ENCODE data around the gene MRPL1. TPM values are rescaled to one million over a fixed set of nuclear protein-coding genes. Genes with fewer than 3 reads are reported as not detected.

Gene MRPL1
- total and polyA plus RNA-seq, 2 of the 13 experiments (the other 11 are each of a cell fraction or from before 2014, with no cell fraction given): 23.3 to 61.5 TPM

DNA sequence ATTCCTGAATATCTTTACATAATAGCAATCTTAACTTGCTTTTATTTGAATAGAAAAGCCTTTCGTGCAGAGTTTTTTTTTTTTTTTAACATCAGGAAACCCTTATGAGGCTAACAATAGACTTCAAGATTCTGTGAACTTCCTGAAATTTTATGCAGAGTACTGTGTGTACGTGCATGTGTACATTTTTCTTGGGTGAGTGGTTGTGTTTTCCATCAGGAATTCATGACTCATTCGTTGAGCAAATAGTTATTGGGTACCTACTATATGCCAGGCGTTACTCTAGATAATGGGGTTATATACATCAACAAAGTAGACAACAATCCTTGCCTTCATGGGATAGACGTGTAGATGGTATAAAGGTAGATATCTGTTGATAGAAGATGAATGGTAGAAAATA lies 59.1 kb downstream of the MRPL1 start (continued):
- TF ChIP-seq, protein P1, sequence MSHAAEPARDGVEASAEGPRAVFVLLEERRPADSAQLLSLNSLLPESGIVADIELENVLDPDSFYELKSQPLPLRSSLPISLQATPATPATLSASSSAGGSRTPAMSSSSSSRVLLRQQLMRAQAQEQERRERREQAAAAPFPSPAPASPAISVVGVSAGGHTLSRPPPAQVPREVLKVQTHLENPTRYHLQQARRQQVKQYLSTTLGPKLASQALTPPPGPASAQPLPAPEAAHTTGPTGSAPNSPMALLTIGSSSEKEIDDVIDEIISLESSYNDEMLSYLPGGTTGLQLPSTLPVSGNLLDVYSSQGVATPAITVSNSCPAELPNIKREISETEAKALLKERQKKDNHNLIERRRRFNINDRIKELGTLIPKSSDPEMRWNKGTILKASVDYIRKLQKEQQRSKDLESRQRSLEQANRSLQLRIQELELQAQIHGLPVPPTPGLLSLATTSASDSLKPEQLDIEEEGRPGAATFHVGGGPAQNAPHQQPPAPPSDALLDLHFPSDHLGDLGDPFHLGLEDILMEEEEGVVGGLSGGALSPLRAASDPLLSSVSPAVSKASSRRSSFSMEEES (CRISPR knock-in tag; IDR thresholded peaks at IDR 0.05): no peak
- TF ChIP-seq, protein P2, sequence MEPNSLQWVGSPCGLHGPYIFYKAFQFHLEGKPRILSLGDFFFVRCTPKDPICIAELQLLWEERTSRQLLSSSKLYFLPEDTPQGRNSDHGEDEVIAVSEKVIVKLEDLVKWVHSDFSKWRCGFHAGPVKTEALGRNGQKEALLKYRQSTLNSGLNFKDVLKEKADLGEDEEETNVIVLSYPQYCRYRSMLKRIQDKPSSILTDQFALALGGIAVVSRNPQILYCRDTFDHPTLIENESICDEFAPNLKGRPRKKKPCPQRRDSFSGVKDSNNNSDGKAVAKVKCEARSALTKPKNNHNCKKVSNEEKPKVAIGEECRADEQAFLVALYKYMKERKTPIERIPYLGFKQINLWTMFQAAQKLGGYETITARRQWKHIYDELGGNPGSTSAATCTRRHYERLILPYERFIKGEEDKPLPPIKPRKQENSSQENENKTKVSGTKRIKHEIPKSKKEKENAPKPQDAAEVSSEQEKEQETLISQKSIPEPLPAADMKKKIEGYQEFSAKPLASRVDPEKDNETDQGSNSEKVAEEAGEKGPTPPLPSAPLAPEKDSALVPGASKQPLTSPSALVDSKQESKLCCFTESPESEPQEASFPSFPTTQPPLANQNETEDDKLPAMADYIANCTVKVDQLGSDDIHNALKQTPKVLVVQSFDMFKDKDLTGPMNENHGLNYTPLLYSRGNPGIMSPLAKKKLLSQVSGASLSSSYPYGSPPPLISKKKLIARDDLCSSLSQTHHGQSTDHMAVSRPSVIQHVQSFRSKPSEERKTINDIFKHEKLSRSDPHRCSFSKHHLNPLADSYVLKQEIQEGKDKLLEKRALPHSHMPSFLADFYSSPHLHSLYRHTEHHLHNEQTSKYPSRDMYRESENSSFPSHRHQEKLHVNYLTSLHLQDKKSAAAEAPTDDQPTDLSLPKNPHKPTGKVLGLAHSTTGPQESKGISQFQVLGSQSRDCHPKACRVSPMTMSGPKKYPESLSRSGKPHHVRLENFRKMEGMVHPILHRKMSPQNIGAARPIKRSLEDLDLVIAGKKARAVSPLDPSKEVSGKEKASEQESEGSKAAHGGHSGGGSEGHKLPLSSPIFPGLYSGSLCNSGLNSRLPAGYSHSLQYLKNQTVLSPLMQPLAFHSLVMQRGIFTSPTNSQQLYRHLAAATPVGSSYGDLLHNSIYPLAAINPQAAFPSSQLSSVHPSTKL (CRISPR knock-in tag; IDR thresholded peaks at IDR 0.05): peak; percentile 89
- TF ChIP-seq SKI (IDR thresholded peaks at IDR 0.05; ENCODE audit: partially characterized antibody) (peak; percentile 15), BORCS8-MEF2B (CRISPR knock-in tag; IDR thresholded peaks at IDR 0.05) (no peak), SPEN (CRISPR knock-in tag; IDR thresholded peaks at IDR 0.05; ENCODE audit: low read depth) (no peak), FOXC1 (CRISPR knock-in tag; IDR thresholded peaks at IDR 0.05; ENCODE audit: borderline replicate concordance) (no peak), HOXA5 (CRISPR knock-in tag; IDR thresholded peaks at IDR 0.05) (no peak), ZNF468 (CRISPR knock-in tag; IDR thresholded peaks at IDR 0.05) (no peak), ZNF143 (CRISPR knock-in tag; IDR thresholded peaks at IDR 0.05) (no peak), ZNF891 (CRISPR knock-in tag; IDR thresholded peaks at IDR 0.05) (no peak), ZMAT3 (CRISPR knock-in tag; conservative IDR thresholded peaks at IDR 0.05) (no peak), MED13 (CRISPR knock-in tag; IDR thresholded peaks at IDR 0.05) (no peak), ZNF101 (CRISPR knock-in tag; IDR thresholded peaks at IDR 0.05; ENCODE audit: borderline replicate concordance, low read depth) (no peak)
- TF ChIP-seq, protein P3, sequence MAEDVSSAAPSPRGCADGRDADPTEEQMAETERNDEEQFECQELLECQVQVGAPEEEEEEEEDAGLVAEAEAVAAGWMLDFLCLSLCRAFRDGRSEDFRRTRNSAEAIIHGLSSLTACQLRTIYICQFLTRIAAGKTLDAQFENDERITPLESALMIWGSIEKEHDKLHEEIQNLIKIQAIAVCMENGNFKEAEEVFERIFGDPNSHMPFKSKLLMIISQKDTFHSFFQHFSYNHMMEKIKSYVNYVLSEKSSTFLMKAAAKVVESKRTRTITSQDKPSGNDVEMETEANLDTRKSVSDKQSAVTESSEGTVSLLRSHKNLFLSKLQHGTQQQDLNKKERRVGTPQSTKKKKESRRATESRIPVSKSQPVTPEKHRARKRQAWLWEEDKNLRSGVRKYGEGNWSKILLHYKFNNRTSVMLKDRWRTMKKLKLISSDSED (CRISPR knock-in tag; IDR thresholded peaks at IDR 0.05): no peak
- TF ChIP-seq, protein P4, sequence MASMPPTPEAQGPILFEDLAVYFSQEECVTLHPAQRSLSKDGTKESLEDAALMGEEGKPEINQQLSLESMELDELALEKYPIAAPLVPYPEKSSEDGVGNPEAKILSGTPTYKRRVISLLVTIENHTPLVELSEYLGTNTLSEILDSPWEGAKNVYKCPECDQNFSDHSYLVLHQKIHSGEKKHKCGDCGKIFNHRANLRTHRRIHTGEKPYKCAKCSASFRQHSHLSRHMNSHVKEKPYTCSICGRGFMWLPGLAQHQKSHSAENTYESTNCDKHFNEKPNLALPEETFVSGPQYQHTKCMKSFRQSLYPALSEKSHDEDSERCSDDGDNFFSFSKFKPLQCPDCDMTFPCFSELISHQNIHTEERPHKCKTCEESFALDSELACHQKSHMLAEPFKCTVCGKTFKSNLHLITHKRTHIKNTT (CRISPR knock-in tag; IDR thresholded peaks at IDR 0.05): no peak
- TF ChIP-seq, protein P5, sequence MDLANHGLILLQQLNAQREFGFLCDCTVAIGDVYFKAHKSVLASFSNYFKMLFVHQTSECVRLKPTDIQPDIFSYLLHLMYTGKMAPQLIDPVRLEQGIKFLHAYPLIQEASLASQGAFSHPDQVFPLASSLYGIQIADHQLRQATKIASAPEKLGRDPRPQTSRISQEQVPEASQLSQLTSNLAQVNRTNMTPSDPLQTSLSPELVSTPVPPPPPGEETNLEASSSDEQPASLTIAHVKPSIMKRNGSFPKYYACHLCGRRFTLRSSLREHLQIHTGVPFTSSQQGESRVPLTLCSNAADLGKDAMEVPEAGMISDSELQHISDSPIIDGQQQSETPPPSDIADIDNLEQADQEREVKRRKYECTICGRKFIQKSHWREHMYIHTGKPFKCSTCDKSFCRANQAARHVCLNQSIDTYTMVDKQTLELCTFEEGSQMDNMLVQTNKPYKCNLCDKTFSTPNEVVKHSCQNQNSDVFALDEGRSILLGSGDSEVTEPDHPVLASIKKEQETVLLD (CRISPR knock-in tag; IDR thresholded peaks at IDR 0.05; ENCODE audit: low read depth): no peak
- TF ChIP-seq, protein P6, sequence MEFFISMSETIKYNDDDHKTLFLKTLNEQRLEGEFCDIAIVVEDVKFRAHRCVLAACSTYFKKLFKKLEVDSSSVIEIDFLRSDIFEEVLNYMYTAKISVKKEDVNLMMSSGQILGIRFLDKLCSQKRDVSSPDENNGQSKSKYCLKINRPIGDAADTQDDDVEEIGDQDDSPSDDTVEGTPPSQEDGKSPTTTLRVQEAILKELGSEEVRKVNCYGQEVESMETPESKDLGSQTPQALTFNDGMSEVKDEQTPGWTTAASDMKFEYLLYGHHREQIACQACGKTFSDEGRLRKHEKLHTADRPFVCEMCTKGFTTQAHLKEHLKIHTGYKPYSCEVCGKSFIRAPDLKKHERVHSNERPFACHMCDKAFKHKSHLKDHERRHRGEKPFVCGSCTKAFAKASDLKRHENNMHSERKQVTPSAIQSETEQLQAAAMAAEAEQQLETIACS (CRISPR knock-in tag; IDR thresholded peaks at IDR 0.05): no peak
- TF ChIP-seq, protein P7, sequence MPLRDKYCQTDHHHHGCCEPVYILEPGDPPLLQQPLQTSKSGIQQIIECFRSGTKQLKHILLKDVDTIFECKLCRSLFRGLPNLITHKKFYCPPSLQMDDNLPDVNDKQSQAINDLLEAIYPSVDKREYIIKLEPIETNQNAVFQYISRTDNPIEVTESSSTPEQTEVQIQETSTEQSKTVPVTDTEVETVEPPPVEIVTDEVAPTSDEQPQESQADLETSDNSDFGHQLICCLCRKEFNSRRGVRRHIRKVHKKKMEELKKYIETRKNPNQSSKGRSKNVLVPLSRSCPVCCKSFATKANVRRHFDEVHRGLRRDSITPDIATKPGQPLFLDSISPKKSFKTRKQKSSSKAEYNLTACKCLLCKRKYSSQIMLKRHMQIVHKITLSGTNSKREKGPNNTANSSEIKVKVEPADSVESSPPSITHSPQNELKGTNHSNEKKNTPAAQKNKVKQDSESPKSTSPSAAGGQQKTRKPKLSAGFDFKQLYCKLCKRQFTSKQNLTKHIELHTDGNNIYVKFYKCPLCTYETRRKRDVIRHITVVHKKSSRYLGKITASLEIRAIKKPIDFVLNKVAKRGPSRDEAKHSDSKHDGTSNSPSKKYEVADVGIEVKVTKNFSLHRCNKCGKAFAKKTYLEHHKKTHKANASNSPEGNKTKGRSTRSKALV (CRISPR knock-in tag; IDR thresholded peaks at IDR 0.05): no peak
